K562 (cell line): ENCODE measurements around the gene PDZD2. TPM values are rescaled to one million over a fixed set of nuclear protein-coding genes. Genes with fewer than 3 reads are reported as not detected.

Experiments
- ATAC-seq: fragments of 200-7000 bp; cut with Tn5 transposase; 3 replicates; pipeline ENCODE4 v1.9.1; 2020; ENCODE audit warnings: moderate library complexity
- BruUV-seq: library from RNA; stranded (reverse); fragments of 400-500 nt; replicated peaks from 2 replicates; lab custom pipeline; 2021; lab: Mats Ljungman, UMichigan
- CTCF ChIA-PET: fragments of 300-600 bp; formaldehyde crosslinking; extraction: SDS; loops from one replicate; lab custom pipeline; 2021; ENCODE audit warnings: low intra/inter-chr PET ratio; lab: Yijun Ruan, JAX
- POLR2A ChIA-PET: fragments of 300-600, 350-650 bp; sonication (Branson Sonifier 250); formaldehyde crosslinking; extraction: SDS; loops from one replicate; lab custom pipeline; 2021; ENCODE audit warnings: antibody characterized with exemption, inconsistent platforms; lab: Yijun Ruan, JAX
- DNase-seq, 4 experiments: peaks; one replicate each; pipeline versions ENCODE4 v3.0.0 to v3.0.0-alpha.2; 2011 to 2018; ENCODE audit warnings: low spot score in 3 of 4, mixed read lengths in 3 of 4; ENCODE audit errors: extremely low read depth in 1 of 4
- FAIRE-seq: peaks from 2 replicates; lab custom pipeline; 2011; peaks lifted over from hg19 to GRCh38; lab: Jason Lieb, UNC
- H2AFZ ChIP-seq: 2 replicates; pipeline ENCODE4 v1.6.0; 2011; ENCODE audit warnings: low read depth, low read length, control low read depth, inconsistent platforms
- H3K27ac ChIP-seq: fragments of 200-600 bp; 3 replicates; pipeline ENCODE4 v1.8.0; 2011; ENCODE audit warnings: low read depth, mild to moderate bottlenecking, control low read depth, inconsistent platforms, low read length, moderate library complexity, mixed read lengths; ENCODE audit errors: extremely low read depth
- H3K27me3 ChIP-seq, 2 experiments: fragments of 300-600 bp in 1 of 2; 2 replicates in 1 of 2; 3 replicates in 1 of 2; pipeline versions ENCODE4 v1.6.0 to v1.8.0; 2011; ENCODE audit warnings: inconsistent platforms in 2 of 2, low read length in 2 of 2, mild to moderate bottlenecking in 1 of 2, mixed read lengths in 1 of 2, moderate library complexity in 1 of 2; ENCODE audit not compliant: control insufficient read depth in 2 of 2, insufficient read depth in 2 of 2
- H3K36me3 ChIP-seq: fragments of 300-600 bp; 3 replicates; pipeline ENCODE4 v1.8.0; 2011; ENCODE audit warnings: mild to moderate bottlenecking, low read length, inconsistent platforms; ENCODE audit not compliant: control insufficient read depth, insufficient read depth
- H3K4me1 ChIP-seq, 2 experiments: fragments of 200-600 bp in 1 of 2; replicated peaks in 1 of 2; 2 replicates in 1 of 2; 3 replicates in 1 of 2; pipeline versions ENCODE4 v1.5.1 to v1.8.0; 2011; ENCODE audit warnings: inconsistent platforms in 2 of 2, low read length in 2 of 2, mild to moderate bottlenecking in 1 of 2, mixed read lengths in 1 of 2, moderate library complexity in 1 of 2; ENCODE audit not compliant: control insufficient read depth in 2 of 2, insufficient read depth in 2 of 2
- H3K4me2 ChIP-seq: 2 replicates; pipeline ENCODE4 v1.6.1; 2011; ENCODE audit warnings: low read length, control low read depth, inconsistent platforms, mixed read lengths; ENCODE audit not compliant: insufficient read depth
- H3K4me3 ChIP-seq: fragments of 200-600 bp; sonication (generic), shearing (Covaris generic); 2 replicates; pipeline ENCODE4 v1.5.1; 2016; ENCODE audit warnings: control low read depth, inconsistent platforms
- H3K79me2 ChIP-seq: fragments of 200-600 bp; 3 replicates; pipeline ENCODE4 v1.8.0; 2011; ENCODE audit warnings: low read length, inconsistent platforms; ENCODE audit not compliant: control insufficient read depth, insufficient read depth
- H3K9ac ChIP-seq, 2 experiments: 2 replicates each; pipeline versions ENCODE4 v1.6.0 to v1.6.1; 2011; ENCODE audit warnings: low read depth in 2 of 2, low read length in 2 of 2, control low read depth in 1 of 2, inconsistent platforms in 1 of 2, mild to moderate bottlenecking in 1 of 2, mixed read lengths in 1 of 2; ENCODE audit not compliant: insufficient read depth in 1 of 2
- H3K9me1 ChIP-seq: one replicate; pipeline ENCODE4 v1.6.0; 2011; ENCODE audit warnings: inconsistent platforms, mild to moderate bottlenecking, low read length, moderate library complexity; ENCODE audit not compliant: control insufficient read depth, insufficient read depth
- H3K9me3 ChIP-seq: replicated peaks from 2 replicates; pipeline ENCODE4 v1.5.1; 2011; ENCODE audit warnings: low read depth, low read length, inconsistent platforms; ENCODE audit not compliant: control insufficient read depth, insufficient read depth
- H4K20me1 ChIP-seq: replicated peaks from 2 replicates; pipeline ENCODE4 v1.6.1; 2011; ENCODE audit warnings: low read length, inconsistent platforms, mixed read lengths; ENCODE audit not compliant: control insufficient read depth, insufficient read depth
- JUNB ChIP-seq: fragments of 450-650 bp; formaldehyde crosslinking; conservative IDR thresholded peaks from 2 replicates; pipeline ENCODE4 v1.4.0; 2020; ENCODE audit warnings: mild to moderate bottlenecking
- NFIC ChIP-seq: fragments of 450-650 bp; IDR thresholded peaks from 2 replicates; pipeline ENCODE4 v1.6.1; 2017; ENCODE audit warnings: mild to moderate bottlenecking, inconsistent platforms
- WGBS: fragments of 100-300 bp; shearing (Covaris generic); methylation state at CpG from one replicate; pipeline ENCODE4 v1.1.6; 2016; ENCODE audit warnings: low coverage, mixed read lengths; ENCODE audit not compliant: insufficient coverage; ENCODE audit errors: missing lambda C conversion rate; 5-methylcytosine and 5-hydroxymethylcytosine counted together
- in situ Hi-C: fragments of 300-500 bp; cut with MboI; formaldehyde crosslinking; loops from 4 replicates; pipeline ENCODE4 v1.15.0; 2018; ENCODE audit warnings: inconsistent platforms, mixed read lengths
- intact Hi-C: fragments of 100-400 bp; cut with micrococcal nuclease; formaldehyde crosslinking; loops from 2 replicates; pipeline ENCODE4 v1.14.2; 2022
- polyA plus RNA-seq, 8 experiments: library from polyadenylated mRNA; depleted of rRNA in 4 of 8; stranded (reverse) in 5 of 8; unstranded in 3 of 8; fragments of >200 nt; fragmentation: Nextera tagmentation in 2 of 8; fragmentation: Illumina TruSeq in 1 of 8; extraction: Ambion mirVana in 2 of 8; extraction: Trizol in 1 of 8; gene quantifications; 2 replicates each; pipeline versions ENCODE4 v1.2.1 to v1.2.3, GENCODE V29; 2011 to 2014; ENCODE audit warnings: inconsistent platforms in 1 of 8, missing spikeins in 1 of 8
- total RNA-seq, 7 experiments: library from RNA; depleted of rRNA in 6 of 7; stranded (reverse); fragments of >200 nt in 6 of 7; fragmentation: Illumina TruSeq in 2 of 7; extraction: Trizol in 2 of 7; gene quantifications; 2 replicates each; pipeline versions ENCODE4 v1.2.1 to v1.2.3, GENCODE V29; 2011 to 2021; ENCODE audit warnings: low replicate concordance in 1 of 7
- TF ChIP-seq, protein P1 (sequence below): fragments of 250-450 bp; sonication (Bioruptor Pico); IDR thresholded peaks from 2 replicates; pipeline ENCODE4 v1.9.0; 2021; ENCODE audit warnings: mild to moderate bottlenecking

PDZD2 gene
- total and polyA plus RNA-seq, 9 of the 15 experiments (the other 6 are each of a cell fraction or from before 2014, with no cell fraction given): 0.02 to 0.08 (median 0.04) TPM; not detected in 6

- Histone ChIP-seq H3K4me2 (no peak overlapping the region), H3K4me1 (no peaks in the 10 kb centered on the region), H3K79me2 (no peaks in the 10 kb centered on the region), H3K9ac (no peak overlapping the region), H3K9me3 (no peaks in the 10 kb centered on the region), H3K27me3 (peaks cover 4 to 14% of the 10 kb centered on the region in 2 experiments; a peak in 3 of 5 replicates), H3K4me3 (no peak overlapping the region), H3K9me1 (no peaks in the 10 kb centered on the region), H3K36me3 (no peaks in the 10 kb centered on the region), H3K27ac (no peak overlapping the region), H4K20me1 (no peaks in the 10 kb centered on the region; the same call in 1 of the 2 replicates), H2AFZ (no peak overlapping the region)
- FAIRE-seq (no peak), DNase-seq (no peak), ATAC-seq (no peak)
- intact Hi-C loops: no loop called here
- 6% methylated on average over 1 of the region's 1 CpG for WGBS
- ChIA-PET CTCF (no interaction called here), POLR2A (no interaction called here)
- no TSS peak for BruUV-seq
- in situ Hi-C loops: no loop called here
- 0 out of 2 replicates have a peak, but pooled peaks have one; percentile 9 for TF ChIP-seq NFIC
- TF ChIP-seq, protein P1, sequence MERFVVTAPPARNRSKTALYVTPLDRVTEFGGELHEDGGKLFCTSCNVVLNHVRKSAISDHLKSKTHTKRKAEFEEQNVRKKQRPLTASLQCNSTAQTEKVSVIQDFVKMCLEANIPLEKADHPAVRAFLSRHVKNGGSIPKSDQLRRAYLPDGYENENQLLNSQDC (CRISPR knock-in tag): no peak
Observed at GRCh38 chr5:31625394-31625793, 13.5 kb upstream of the PDZD2 start.

- WGBS: 0% methylated on average over 3 of the region's 3 CpGs
- POLR2A ChIA-PET: interaction anchor here (0.6 kb wide), 1 partner anchor 14 kb away, joined by 3 read pairs; no protein-coding TSS in a partner anchor
- H3K79me2 ChIP-seq: no peaks in the 10 kb centered on the region
- FAIRE-seq: no peak
- no TSS peak for BruUV-seq
- in situ Hi-C loops: no loop called here
- no peaks in the 10 kb centered on the region for H3K9me3 ChIP-seq
- CTCF ChIA-PET: no interaction called here
- no peak overlapping the region for H3K27ac ChIP-seq
- H3K9me1 ChIP-seq: no peaks in the 10 kb centered on the region
- H3K27me3 ChIP-seq: peaks cover 2 to 16% of the 10 kb centered on the region in 2 experiments; a peak in 2 of 5 replicates
- intact Hi-C loops: no loop called here
- DNase-seq: no peak
- TF ChIP-seq JUNB: no peak
- H3K36me3 ChIP-seq: no peaks in the 10 kb centered on the region
- no peak for ATAC-seq
- no peaks in the 10 kb centered on the region for H3K4me1 ChIP-seq
- H2AFZ ChIP-seq: no peak overlapping the region
- H3K4me2 ChIP-seq: no peak overlapping the region
- H3K4me3 ChIP-seq: no peak overlapping the region
- H3K9ac ChIP-seq: no peak overlapping the region
- no peaks in the 10 kb centered on the region; the same call in 1 of the 2 replicates for H4K20me1 ChIP-seq
Observed at GRCh38 chr5:31626156-31626555, 12.8 kb upstream of the PDZD2 start.
